H9 (cell line): ENCODE measurements around the gene EPHA4. TPM values are rescaled to one million over a fixed set of nuclear protein-coding genes. Genes with fewer than 3 reads are reported as not detected.

Experiments used
- DNase-seq: peaks from one replicate; pipeline ENCODE4 v3.0.0-alpha.2; 2017
- H2AFZ ChIP-seq: one replicate; pipeline ENCODE4 v1.6.1; 2013; ENCODE audit warnings: mild to moderate bottlenecking, low read length, control low read depth, moderate library complexity
- H2AK5ac ChIP-seq: 2 replicates; pipeline ENCODE4 v1.6.1; 2013; ENCODE audit warnings: low read length, control low read depth, mixed read lengths; ENCODE audit not compliant: insufficient read length
- H2BK120ac ChIP-seq: one replicate; pipeline ENCODE4 v1.6.1; 2013; ENCODE audit warnings: low read depth, mild to moderate bottlenecking, low read length, control low read depth, inconsistent platforms; ENCODE audit not compliant: poor library complexity, severe bottlenecking
- H2BK12ac ChIP-seq: 2 replicates; pipeline ENCODE4 v1.6.1; 2013; ENCODE audit warnings: low read length, control low read depth, mixed read lengths, low read depth; ENCODE audit not compliant: insufficient read length
- H2BK15ac ChIP-seq: 2 replicates; pipeline ENCODE4 v1.6.1; 2013; ENCODE audit warnings: low read depth, low read length, control low read depth
- H2BK20ac ChIP-seq: one replicate; pipeline ENCODE4 v1.6.1; 2013; ENCODE audit warnings: low read depth, mild to moderate bottlenecking, low read length, control low read depth, inconsistent platforms; ENCODE audit not compliant: poor library complexity, severe bottlenecking
- H2BK5ac ChIP-seq: 2 replicates; pipeline ENCODE4 v1.6.1; 2013; ENCODE audit warnings: low read length, control low read depth, mixed read lengths; ENCODE audit not compliant: insufficient read length
- H3K14ac ChIP-seq: 2 replicates; pipeline ENCODE4 v1.6.1; 2013; ENCODE audit warnings: low read length, control low read depth; ENCODE audit not compliant: insufficient read depth
- H3K18ac ChIP-seq: 2 replicates; pipeline ENCODE4 v1.6.1; 2013; ENCODE audit warnings: low read depth, mild to moderate bottlenecking, mixed read lengths, low read length, control low read depth; ENCODE audit not compliant: insufficient read length
- H3K23ac ChIP-seq: 2 replicates; pipeline ENCODE4 v1.6.1; 2013; ENCODE audit warnings: low read length, control low read depth, mixed read lengths, low read depth; ENCODE audit not compliant: insufficient read length
- H3K23me2 ChIP-seq: 2 replicates; pipeline ENCODE4 v1.6.1; 2013; ENCODE audit warnings: low read depth, mild to moderate bottlenecking, mixed read lengths, low read length, control low read depth; ENCODE audit not compliant: insufficient read length, poor library complexity, severe bottlenecking
- H3K27ac ChIP-seq: 2 replicates; pipeline ENCODE4 v1.5.1; 2013; ENCODE audit warnings: low read length, control low read depth, mixed read lengths, low read depth; ENCODE audit not compliant: insufficient read length
- H3K27me3 ChIP-seq: 2 replicates; pipeline ENCODE4 v1.6.1; 2013; ENCODE audit warnings: low read length, control low read depth, inconsistent platforms; ENCODE audit not compliant: insufficient read depth
- H3K4ac ChIP-seq: 2 replicates; pipeline ENCODE4 v1.6.1; 2013; ENCODE audit warnings: low read depth, mild to moderate bottlenecking, control low read depth, inconsistent platforms, low read length, moderate library complexity
- H3K4me1 ChIP-seq: 2 replicates; pipeline ENCODE4 v1.6.1; 2013; ENCODE audit warnings: low read length, control low read depth, inconsistent platforms; ENCODE audit not compliant: insufficient read depth
- H3K4me2 ChIP-seq: 2 replicates; pipeline ENCODE4 v1.6.1; 2013; ENCODE audit warnings: low read length, control low read depth, mixed read lengths; ENCODE audit not compliant: insufficient read length, insufficient read depth
- H3K56ac ChIP-seq: 2 replicates; pipeline ENCODE4 v1.6.1; 2013; ENCODE audit warnings: low read depth, mild to moderate bottlenecking, mixed read lengths, low read length, control low read depth; ENCODE audit not compliant: insufficient read length
- H3K79me1 ChIP-seq: 2 replicates; pipeline ENCODE4 v1.6.1; 2013; ENCODE audit warnings: low read depth, mild to moderate bottlenecking, moderate library complexity, low read length, control low read depth, inconsistent platforms; ENCODE audit not compliant: insufficient read depth, poor library complexity, severe bottlenecking
- H3K79me2 ChIP-seq: 2 replicates; pipeline ENCODE4 v1.6.1; 2013; ENCODE audit warnings: low read length, control low read depth, inconsistent platforms; ENCODE audit not compliant: insufficient read depth
- H3K9ac ChIP-seq: 2 replicates; pipeline ENCODE4 v1.6.1; 2013; ENCODE audit warnings: low read length, control low read depth, mixed read lengths; ENCODE audit not compliant: insufficient read length; ENCODE audit errors: extremely low read depth
- H3K9me3 ChIP-seq: one replicate; pipeline ENCODE4 v1.6.1; 2013; ENCODE audit warnings: low read depth, low read length, inconsistent platforms; ENCODE audit not compliant: control insufficient read depth
- H3T11ph ChIP-seq: one replicate; pipeline ENCODE4 v1.6.1; 2013; ENCODE audit warnings: mild to moderate bottlenecking, low read length, control low read depth, inconsistent platforms
- H4K20me1 ChIP-seq: one replicate; pipeline ENCODE4 v1.6.1; 2013; ENCODE audit not compliant: control insufficient read depth, insufficient read length, insufficient read depth
- H4K5ac ChIP-seq: 2 replicates; pipeline ENCODE4 v1.6.1; 2013; ENCODE audit warnings: low read depth, mild to moderate bottlenecking, mixed read lengths, low read length, control low read depth; ENCODE audit not compliant: insufficient read length
- H4K8ac ChIP-seq: replicated peaks from 2 replicates; pipeline ENCODE4 v1.6.1; 2013; ENCODE audit warnings: low read length, control low read depth, mixed read lengths, low read depth; ENCODE audit not compliant: insufficient read length
- H4K91ac ChIP-seq: 2 replicates; pipeline ENCODE4 v1.6.1; 2013; ENCODE audit warnings: low read depth, mild to moderate bottlenecking, moderate library complexity, mixed read lengths, low read length, control low read depth; ENCODE audit not compliant: insufficient read length
- H3K27ac Mint-ChIP-seq, 3 experiments: 2 replicates in 2 of 3; 3 replicates in 1 of 3; pipeline ENCODE4 v1.8.0; 2020 to 2021; ENCODE audit warnings: mixed read lengths in 3 of 3, mild to moderate bottlenecking in 1 of 3, moderate library complexity in 1 of 3
- H3K27me3 Mint-ChIP-seq: 2 replicates; pipeline ENCODE4 v1.8.0; 2021; ENCODE audit warnings: low read depth, mild to moderate bottlenecking, moderate library complexity, mixed read lengths
- H3K36me3 Mint-ChIP-seq, 3 experiments: 2 replicates in 2 of 3; 3 replicates in 1 of 3; pipeline ENCODE4 v1.8.0; 2020 to 2021; ENCODE audit warnings: low read depth in 3 of 3, mixed read lengths in 3 of 3; ENCODE audit not compliant: insufficient read depth in 1 of 3
- H3K4me1 Mint-ChIP-seq, 2 experiments: 2 replicates each; pipeline ENCODE4 v1.8.0; 2020; ENCODE audit warnings: mixed read lengths in 2 of 2
- H3K4me3 Mint-ChIP-seq, 2 experiments: 2 replicates in 1 of 2; 3 replicates in 1 of 2; pipeline ENCODE4 v1.8.0; 2020 to 2021; ENCODE audit warnings: mild to moderate bottlenecking in 2 of 2, mixed read lengths in 2 of 2, moderate library complexity in 1 of 2
- H3K9me3 Mint-ChIP-seq, 2 experiments: 2 replicates in 1 of 2; 3 replicates in 1 of 2; pipeline ENCODE4 v1.8.0; 2020; ENCODE audit warnings: mild to moderate bottlenecking in 2 of 2, mixed read lengths in 2 of 2, moderate library complexity in 1 of 2
- CTCF ChIP-seq: fragments of 200-600 bp; sonication (generic); conservative IDR thresholded peaks from 3 replicates; pipeline ENCODE4 v1.8.0; 2021; ENCODE audit warnings: antibody characterized with exemption, mild to moderate bottlenecking
- WGBS: extraction: QIAGEN DNeasy Blood & Tissue Kit; methylation state at CpG from one replicate; pipeline ENCODE4 v1.1.7; 2013; ENCODE audit warnings: missing lambda C conversion rate, low lambda C conversion rate, mixed read lengths; ENCODE audit not compliant: insufficient read length; ENCODE audit errors: extremely low coverage; 5-methylcytosine and 5-hydroxymethylcytosine counted together
- total RNA-seq: library from RNA; stranded (reverse); gene quantifications from 2 replicates; pipeline ENCODE4 v1.2.1, GENCODE V29; 2021

The EPHA4 gene
- total RNA-seq, 1 experiment from 2014 or later, result 25.1 TPM

DNA sequence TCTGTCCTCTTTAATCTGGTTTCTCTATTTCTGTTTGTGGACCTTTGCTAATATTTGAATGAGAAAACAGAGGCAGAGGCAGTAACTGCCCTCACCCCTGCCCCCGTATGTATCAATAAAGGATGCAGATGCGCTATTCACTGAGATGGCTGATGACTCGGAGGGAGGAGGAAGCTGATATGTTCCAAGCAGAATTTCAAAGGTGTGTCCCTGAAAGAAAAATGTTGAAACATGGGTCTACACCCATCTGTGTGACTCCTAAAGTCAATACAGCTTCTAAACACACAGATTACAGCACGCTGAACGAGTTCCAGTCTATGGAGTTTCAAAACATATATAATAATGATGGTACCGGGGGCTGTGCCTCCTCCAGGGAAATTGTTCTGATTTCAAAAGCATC is 38.8 kb downstream of the EPHA4 start:
- Histone ChIP-seq H2BK20ac (no peak overlapping the region), H2AFZ (no peak overlapping the region), H4K5ac (no peak overlapping the region), H4K20me1 (no peaks in the 10 kb centered on the region), H4K8ac (no peak overlapping the region), H2BK12ac (no peak overlapping the region), H3K79me1 (no peaks in the 10 kb centered on the region), H3K14ac (no peak overlapping the region), H4K91ac (no peak overlapping the region), H2BK120ac (no peak overlapping the region), H3K9me3 (no peaks in the 10 kb centered on the region), H3K18ac (no peak overlapping the region), H2AK5ac (no peak overlapping the region), H3T11ph (no peak overlapping the region), H3K9ac (no peak overlapping the region), H3K27ac (no peak overlapping the region), H2BK5ac (no peak overlapping the region), H3K79me2 (no peaks in the 10 kb centered on the region), H3K4ac (no peak overlapping the region), H3K4me2 (no peak overlapping the region), H3K4me1 (no peaks in the 10 kb centered on the region), H3K23ac (no peak overlapping the region), H3K23me2 (no peaks in the 10 kb centered on the region), H3K27me3 (no peaks in the 10 kb centered on the region), H2BK15ac (no peak overlapping the region), H3K56ac (no peak overlapping the region)
- Mint-ChIP-seq H3K27me3 (no peaks in the 10 kb centered on the region), H3K4me1 (peaks cover 12 to 29% of the 10 kb centered on the region in 2 experiments), H3K4me3 (no peak overlapping the region), H3K27ac (no peak overlapping the region), H3K9me3 (no peaks in the 10 kb centered on the region), H3K36me3 (peaks cover 0 to 4% (median 0%) of the 10 kb centered on the region in 3 experiments; a peak in 1 of 7 replicates)
- TF ChIP-seq CTCF, result no peak
- WGBS, result no CpG with 5 or more reads among the region's 6 CpGs
- no peak for DNase-seq
